Testis (tissue), 2 donors: ENCODE measurements around the gene DCDC1.

Experiments
- CTCF ChIP-seq, 3 experiments: fragments of 450-650 bp in 2 of 3; fragments of 200-600 bp in 1 of 3; sonication (generic) in 1 of 3; IDR thresholded peaks; one replicate each; pipeline ENCODE4 v1.5.1; 2016 to 2019; ENCODE audit warnings: antibody characterized with exemption in 3 of 3, mild to moderate bottlenecking in 2 of 3, moderate library complexity in 1 of 3
- POLR2A ChIP-seq: fragments of 450-650 bp; IDR thresholded peaks from one replicate; pipeline ENCODE4 v1.6.1; 2017; ENCODE audit warnings: antibody characterized with exemption, mild to moderate bottlenecking, moderate library complexity

- TF ChIP-seq CTCF (IDR thresholded peaks at IDR 0.05), result no peak
- TF ChIP-seq POLR2A, result no peak
These were observed 343.2 kb downstream of the DCDC1 start for GRCh38 chr11:31026315-31026714.
